HepG2 (cell line): ENCODE results near the gene VRK1. TPM values are rescaled to one million over a fixed set of nuclear protein-coding genes. Genes with fewer than 3 reads are reported as not detected.

ENCODE experiments used
- ATAC-seq: fragments of 200-7000 bp; cut with Tn5 transposase; 3 replicates; pipeline ENCODE4 v1.9.1; 2020; ENCODE audit warnings: mild to moderate bottlenecking, moderate library complexity
- BruUV-seq: library from RNA; stranded (reverse); fragments of 400-500 nt; replicated peaks from 2 replicates; lab custom pipeline; 2021; lab: Mats Ljungman, UMichigan
- CTCF ChIA-PET: fragments of 300-600 bp; formaldehyde crosslinking; extraction: SDS; loops from one replicate; lab custom pipeline; 2021; ENCODE audit warnings: low total read pairs, inconsistent platforms, low intra/inter-chr PET ratio; lab: Yijun Ruan, JAX
- POLR2A ChIA-PET: fragments of 350-600 bp; sonication (Branson Sonifier 250); formaldehyde crosslinking; loops from one replicate; lab custom pipeline; 2020; ENCODE audit warnings: antibody characterized with exemption, inconsistent platforms; lab: Yijun Ruan, JAX
- DNase-seq: peaks from one replicate; pipeline ENCODE4 v3.0.0-alpha.2; 2015; ENCODE audit warnings: low spot score
- FAIRE-seq: peaks from 3 replicates; lab custom pipeline; 2011; peaks lifted over from hg19 to GRCh38; lab: Jason Lieb, UNC
- H2AFZ ChIP-seq: one replicate; pipeline ENCODE4 v1.6.1; 2011; ENCODE audit warnings: low read length, inconsistent platforms
- H3K27ac ChIP-seq: fragments of 300-600 bp; 3 replicates; pipeline ENCODE4 v1.8.0; 2011; ENCODE audit warnings: mixed run types, mild to moderate bottlenecking, mixed read lengths, low read length, inconsistent platforms; ENCODE audit not compliant: insufficient read depth; ENCODE audit errors: extremely low read length
- H3K27me3 ChIP-seq, 2 experiments: fragments of 200-600 bp in 1 of 2; 2 replicates in 1 of 2; 3 replicates in 1 of 2; pipeline versions ENCODE4 v1.6.0 to v1.8.0; 2011; ENCODE audit warnings: low read length in 2 of 2, mild to moderate bottlenecking in 2 of 2, moderate library complexity in 2 of 2, inconsistent platforms in 1 of 2; ENCODE audit not compliant: insufficient read depth in 2 of 2, control insufficient read depth in 1 of 2
- H3K36me3 ChIP-seq, 2 experiments: fragments of 200-600 bp in 1 of 2; replicated peaks in 1 of 2; 2 replicates in 1 of 2; 3 replicates in 1 of 2; pipeline versions ENCODE4 v1.5.1 to v1.8.0; 2011; ENCODE audit warnings: low read length in 2 of 2, inconsistent platforms in 1 of 2; ENCODE audit not compliant: insufficient read depth in 2 of 2, control insufficient read depth in 1 of 2
- H3K4me1 ChIP-seq: 2 replicates; pipeline ENCODE4 v1.5.1; 2012; ENCODE audit warnings: low read length, inconsistent platforms; ENCODE audit not compliant: insufficient read depth
- H3K4me2 ChIP-seq: 2 replicates; pipeline ENCODE4 v1.6.0; 2011; ENCODE audit warnings: low read depth, low read length, inconsistent platforms
- H3K4me3 ChIP-seq, 3 experiments: fragments of 200-600 bp in 1 of 3; sonication (generic), shearing (Covaris generic) in 1 of 3; replicated peaks in 1 of 3; 2 replicates each; pipeline ENCODE4 v1.5.1; 2011 to 2016; ENCODE audit warnings: low read length in 3 of 3, inconsistent platforms in 2 of 3, low read depth in 2 of 3, mild to moderate bottlenecking in 2 of 3, control low read depth in 1 of 3, mixed read lengths in 1 of 3; ENCODE audit not compliant: insufficient read depth in 1 of 3
- H3K79me2 ChIP-seq: one replicate; pipeline ENCODE4 v1.6.1; 2011; ENCODE audit warnings: low read length, inconsistent platforms; ENCODE audit not compliant: insufficient read depth
- H3K9ac ChIP-seq: 2 replicates; pipeline ENCODE4 v1.6.0; 2011; ENCODE audit warnings: mild to moderate bottlenecking, low read depth, low read length, inconsistent platforms; ENCODE audit not compliant: insufficient read depth
- H3K9me3 ChIP-seq: 2 replicates; pipeline ENCODE4 v1.5.1; 2012; ENCODE audit warnings: mild to moderate bottlenecking, low read length
- H4K20me1 ChIP-seq: 2 replicates; pipeline ENCODE4 v1.6.0; 2011; ENCODE audit warnings: inconsistent platforms, mild to moderate bottlenecking, low read length, moderate library complexity; ENCODE audit not compliant: insufficient read depth
- CHD4 ChIP-seq: fragments of 200-600 bp; sonication (generic); IDR thresholded peaks from 2 replicates; pipeline ENCODE4 v1.7.0; 2017; ENCODE audit warnings: mild to moderate bottlenecking, low read length, borderline replicate concordance
- HNF4A ChIP-seq: sonication (generic); formaldehyde crosslinking; IDR thresholded peaks from 2 replicates; pipeline ENCODE4 v1.4.0; 2020; ENCODE audit warnings: missing genetic modification reagents
- HOXA3 ChIP-seq: sonication (generic); formaldehyde crosslinking; IDR thresholded peaks from 2 replicates; pipeline ENCODE4 v1.5.0; 2020; ENCODE audit warnings: missing genetic modification reagents
- RARG ChIP-seq: sonication (generic); formaldehyde crosslinking; IDR thresholded peaks from 2 replicates; pipeline ENCODE4 v1.4.0; 2020; ENCODE audit warnings: low read depth, mild to moderate bottlenecking, missing genetic modification reagents
- RNF2 ChIP-seq: fragments of 450-650 bp; conservative IDR thresholded peaks from 2 replicates; pipeline ENCODE4 v1.6.1; 2016; ENCODE audit warnings: low read depth
- TAF15 ChIP-seq: fragments of 200-400 bp; formaldehyde crosslinking; IDR thresholded peaks from one replicate; pipeline ENCODE4 v1.6.1; 2018; ENCODE audit warnings: mild to moderate bottlenecking, low read depth, low read length; ENCODE audit not compliant: poor library complexity, severe bottlenecking
- TEAD3 ChIP-seq: optimal IDR thresholded peaks from 2 replicates; pipeline ENCODE3; 2016; ENCODE audit warnings: borderline replicate concordance
- TMF1 ChIP-seq: sonication (generic); formaldehyde crosslinking; IDR thresholded peaks from 2 replicates; pipeline ENCODE4 v1.8.1; 2022; ENCODE audit warnings: low read depth, missing genetic modification reagents
- ZFY ChIP-seq: sonication (generic); formaldehyde crosslinking; IDR thresholded peaks from 2 replicates; pipeline ENCODE4 v1.4.0; 2020; ENCODE audit warnings: missing genetic modification reagents
- ZNF674 ChIP-seq: sonication (generic); formaldehyde crosslinking; IDR thresholded peaks from 2 replicates; pipeline ENCODE4 v1.5.0; 2020; ENCODE audit warnings: low read depth, mild to moderate bottlenecking, missing genetic modification reagents
- ZNF800 ChIP-seq: sonication (generic); formaldehyde crosslinking; IDR thresholded peaks from 2 replicates; pipeline ENCODE4 v1.4.0; 2020; ENCODE audit warnings: missing genetic modification reagents
- WGBS: methylation state at CpG from one replicate; pipeline ENCODE4 v1.1.6; 2017; ENCODE audit warnings: low lambda C conversion rate; 5-methylcytosine and 5-hydroxymethylcytosine counted together
- in situ Hi-C: cut with HindIII; loops from 2 replicates; pipeline ENCODE4 v1.10.0; 2017; ENCODE audit warnings: low pct_unique_long_range_greater_than_20kb; ENCODE audit not compliant: extremely low pct_ligation_motif_present
- intact Hi-C: fragments of 100-400 bp; cut with micrococcal nuclease; formaldehyde crosslinking; loops from one replicate; pipeline ENCODE4 v1.10.0; 2022; ENCODE audit not compliant: unreplicated experiment
- polyA plus RNA-seq, 8 experiments: library from polyadenylated mRNA; depleted of rRNA in 3 of 8; stranded (reverse) in 7 of 8; unstranded in 1 of 8; fragments of >200 nt; fragmentation: Illumina TruSeq in 4 of 8; extraction: Trizol in 4 of 8; gene quantifications; 2 replicates each; pipeline versions ENCODE4 v1.2.1 to v1.2.3, GENCODE V29; 2011 to 2016; ENCODE audit warnings: low read depth in 4 of 8, missing spikeins in 1 of 8, mixed read lengths in 1 of 8; ENCODE audit not compliant: insufficient read depth in 1 of 8
- total RNA-seq, 5 experiments: library from RNA; depleted of rRNA; stranded (reverse); fragments of >200 nt; fragmentation: Illumina TruSeq; extraction: Trizol; gene quantifications; 2 replicates each; pipeline ENCODE4 v1.2.3, GENCODE V29; 2016; ENCODE audit warnings: low read depth in 1 of 5
- TF ChIP-seq, protein P1 (sequence below): sonication (generic); formaldehyde crosslinking; IDR thresholded peaks from 2 replicates; pipeline ENCODE4 v1.5.0; 2020; ENCODE audit warnings: mild to moderate bottlenecking, missing genetic modification reagents, moderate library complexity
- TF ChIP-seq, protein P2 (sequence below): sonication (generic); formaldehyde crosslinking; IDR thresholded peaks from 2 replicates; pipeline ENCODE4 v1.5.0; 2020; ENCODE audit warnings: missing genetic modification reagents
- TF ChIP-seq, protein P3 (sequence below): IDR thresholded peaks from 2 replicates; pipeline ENCODE4 v1.6.1; 2016; ENCODE audit warnings: missing compliant biosample characterization, missing genetic modification reagents, borderline replicate concordance
- TF ChIP-seq, protein P4 (sequence below), 2 experiments: fragments of 450-650 bp in 1 of 2; sonication (generic) in 1 of 2; formaldehyde crosslinking; IDR thresholded peaks; 2 replicates each; pipeline versions ENCODE4 v1.5.0 to v1.8.0; 2020 to 2022; ENCODE audit warnings: mild to moderate bottlenecking in 1 of 2, missing genetic modification reagents in 1 of 2
- TF ChIP-seq, protein P5 (sequence below): IDR thresholded peaks from 2 replicates; pipeline ENCODE4 v1.6.1; 2016; ENCODE audit warnings: control low read depth

The VRK1 gene
- total and polyA plus RNA-seq, 2 of the 13 experiments (the other 11 are each of a cell fraction or from before 2014, with no cell fraction given) = 7.9 to 51.3 TPM

DNA sequence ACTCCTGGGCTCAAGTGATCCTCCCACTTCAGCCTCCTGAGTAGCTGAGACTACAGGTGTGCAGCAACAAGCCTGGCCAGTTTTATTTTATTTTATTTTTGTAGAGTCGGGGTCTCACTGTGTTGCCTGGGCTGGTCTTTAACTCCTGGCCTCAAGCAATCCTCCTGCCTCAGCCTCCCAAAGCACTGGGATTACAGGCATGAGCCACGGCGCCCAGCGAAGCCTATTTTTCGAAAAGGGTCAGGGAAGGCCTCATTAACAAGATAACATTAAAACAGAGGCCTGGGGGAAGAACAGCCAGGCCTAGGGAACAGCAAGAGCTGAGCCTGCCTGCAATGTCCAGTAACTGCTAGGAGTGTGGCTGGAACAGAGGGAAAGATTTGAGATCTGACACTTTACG lies 36.1 kb upstream of the VRK1 start:
- no peak overlapping the region for H3K27ac ChIP-seq
- no peaks in the 10 kb centered on the region for H3K36me3 ChIP-seq
- no peaks in the 10 kb centered on the region for H3K9me3 ChIP-seq
- CTCF ChIA-PET = no interaction called here
- no peaks in the 10 kb centered on the region for H3K79me2 ChIP-seq
- no peak overlapping the region for H3K4me3 ChIP-seq
- no peak for TF ChIP-seq RNF2
- no peak for TF ChIP-seq ZNF674 (CRISPR knock-in tag)
- TF ChIP-seq HNF4A (CRISPR knock-in tag) = no peak
- no peak for TF ChIP-seq ZFY (CRISPR knock-in tag)
- TF ChIP-seq, protein P1, sequence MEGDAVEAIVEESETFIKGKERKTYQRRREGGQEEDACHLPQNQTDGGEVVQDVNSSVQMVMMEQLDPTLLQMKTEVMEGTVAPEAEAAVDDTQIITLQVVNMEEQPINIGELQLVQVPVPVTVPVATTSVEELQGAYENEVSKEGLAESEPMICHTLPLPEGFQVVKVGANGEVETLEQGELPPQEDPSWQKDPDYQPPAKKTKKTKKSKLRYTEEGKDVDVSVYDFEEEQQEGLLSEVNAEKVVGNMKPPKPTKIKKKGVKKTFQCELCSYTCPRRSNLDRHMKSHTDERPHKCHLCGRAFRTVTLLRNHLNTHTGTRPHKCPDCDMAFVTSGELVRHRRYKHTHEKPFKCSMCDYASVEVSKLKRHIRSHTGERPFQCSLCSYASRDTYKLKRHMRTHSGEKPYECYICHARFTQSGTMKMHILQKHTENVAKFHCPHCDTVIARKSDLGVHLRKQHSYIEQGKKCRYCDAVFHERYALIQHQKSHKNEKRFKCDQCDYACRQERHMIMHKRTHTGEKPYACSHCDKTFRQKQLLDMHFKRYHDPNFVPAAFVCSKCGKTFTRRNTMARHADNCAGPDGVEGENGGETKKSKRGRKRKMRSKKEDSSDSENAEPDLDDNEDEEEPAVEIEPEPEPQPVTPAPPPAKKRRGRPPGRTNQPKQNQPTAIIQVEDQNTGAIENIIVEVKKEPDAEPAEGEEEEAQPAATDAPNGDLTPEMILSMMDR (CRISPR knock-in tag) = no peak
- no peak for TF ChIP-seq CHD4
- no peak for TF ChIP-seq TEAD3 (CRISPR knock-in tag)
- TF ChIP-seq TAF15 = no peak
- TF ChIP-seq, protein P2, sequence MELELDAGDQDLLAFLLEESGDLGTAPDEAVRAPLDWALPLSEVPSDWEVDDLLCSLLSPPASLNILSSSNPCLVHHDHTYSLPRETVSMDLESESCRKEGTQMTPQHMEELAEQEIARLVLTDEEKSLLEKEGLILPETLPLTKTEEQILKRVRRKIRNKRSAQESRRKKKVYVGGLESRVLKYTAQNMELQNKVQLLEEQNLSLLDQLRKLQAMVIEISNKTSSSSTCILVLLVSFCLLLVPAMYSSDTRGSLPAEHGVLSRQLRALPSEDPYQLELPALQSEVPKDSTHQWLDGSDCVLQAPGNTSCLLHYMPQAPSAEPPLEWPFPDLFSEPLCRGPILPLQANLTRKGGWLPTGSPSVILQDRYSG (CRISPR knock-in tag) = no peak
- TF ChIP-seq, protein P3, sequence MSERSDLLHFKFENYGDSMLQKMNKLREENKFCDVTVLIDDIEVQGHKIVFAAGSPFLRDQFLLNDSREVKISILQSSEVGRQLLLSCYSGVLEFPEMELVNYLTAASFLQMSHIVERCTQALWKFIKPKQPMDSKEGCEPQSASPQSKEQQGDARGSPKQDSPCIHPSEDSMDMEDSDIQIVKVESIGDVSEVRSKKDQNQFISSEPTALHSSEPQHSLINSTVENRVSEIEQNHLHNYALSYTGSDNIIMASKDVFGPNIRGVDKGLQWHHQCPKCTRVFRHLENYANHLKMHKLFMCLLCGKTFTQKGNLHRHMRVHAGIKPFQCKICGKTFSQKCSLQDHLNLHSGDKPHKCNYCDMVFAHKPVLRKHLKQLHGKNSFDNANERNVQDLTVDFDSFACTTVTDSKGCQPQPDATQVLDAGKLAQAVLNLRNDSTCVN = no peak
- TF ChIP-seq, protein P4, sequence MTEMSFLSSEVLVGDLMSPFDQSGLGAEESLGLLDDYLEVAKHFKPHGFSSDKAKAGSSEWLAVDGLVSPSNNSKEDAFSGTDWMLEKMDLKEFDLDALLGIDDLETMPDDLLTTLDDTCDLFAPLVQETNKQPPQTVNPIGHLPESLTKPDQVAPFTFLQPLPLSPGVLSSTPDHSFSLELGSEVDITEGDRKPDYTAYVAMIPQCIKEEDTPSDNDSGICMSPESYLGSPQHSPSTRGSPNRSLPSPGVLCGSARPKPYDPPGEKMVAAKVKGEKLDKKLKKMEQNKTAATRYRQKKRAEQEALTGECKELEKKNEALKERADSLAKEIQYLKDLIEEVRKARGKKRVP (CRISPR knock-in tag; IDR thresholded peaks at IDR 0.05) = no peak
- TF ChIP-seq RARG (CRISPR knock-in tag) = no peak
- no peak for TF ChIP-seq ZNF800 (CRISPR knock-in tag)
- TF ChIP-seq HOXA3 = no peak
- no peak for TF ChIP-seq TMF1 (CRISPR knock-in tag)
- TF ChIP-seq, protein P5, sequence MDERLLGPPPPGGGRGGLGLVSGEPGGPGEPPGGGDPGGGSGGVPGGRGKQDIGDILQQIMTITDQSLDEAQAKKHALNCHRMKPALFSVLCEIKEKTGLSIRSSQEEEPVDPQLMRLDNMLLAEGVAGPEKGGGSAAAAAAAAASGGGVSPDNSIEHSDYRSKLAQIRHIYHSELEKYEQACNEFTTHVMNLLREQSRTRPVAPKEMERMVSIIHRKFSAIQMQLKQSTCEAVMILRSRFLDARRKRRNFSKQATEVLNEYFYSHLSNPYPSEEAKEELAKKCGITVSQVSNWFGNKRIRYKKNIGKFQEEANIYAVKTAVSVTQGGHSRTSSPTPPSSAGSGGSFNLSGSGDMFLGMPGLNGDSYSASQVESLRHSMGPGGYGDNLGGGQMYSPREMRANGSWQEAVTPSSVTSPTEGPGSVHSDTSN = no peak
- H2AFZ ChIP-seq = no peak overlapping the region
- H4K20me1 ChIP-seq = no peaks in the 10 kb centered on the region
- no TSS peak for BruUV-seq
- FAIRE-seq = no peak
- in situ Hi-C loops (no loop called here), intact Hi-C loops (no loop called here)
- H3K4me1 ChIP-seq = no peaks in the 10 kb centered on the region
- no peak overlapping the region for H3K9ac ChIP-seq
- H3K4me2 ChIP-seq = no peak overlapping the region
- 65% methylated on average over 6 of the region's 6 CpGs for WGBS
- POLR2A ChIA-PET = no interaction called here
- DNase-seq = no peak
- H3K27me3 ChIP-seq = peaks cover 0 to 10% of the 10 kb centered on the region in 2 experiments; a peak in 3 of 5 replicates
- ATAC-seq = no peak
